Stimulated activated CD8-positive, alpha-beta memory T cell treated with anti-CD3 and anti-CD28 coated beads, Interleukin-12 subunit alpha, Interleukin-12 subunit beta, amount 100 ng/mL, for 24 hours (primary cell): Measurements from ENCODE around the gene GPRC5C.

Experiments used
- DNase-seq: peaks from one replicate; pipeline ENCODE4 v3.0.0-alpha.2; 2020; ENCODE audit errors: extremely low read depth

GPRC5C gene

GRCh38 chr17:74407384-74407783 is 24.5 kb upstream of the GPRC5C start:
- no peak for DNase-seq

DNA sequence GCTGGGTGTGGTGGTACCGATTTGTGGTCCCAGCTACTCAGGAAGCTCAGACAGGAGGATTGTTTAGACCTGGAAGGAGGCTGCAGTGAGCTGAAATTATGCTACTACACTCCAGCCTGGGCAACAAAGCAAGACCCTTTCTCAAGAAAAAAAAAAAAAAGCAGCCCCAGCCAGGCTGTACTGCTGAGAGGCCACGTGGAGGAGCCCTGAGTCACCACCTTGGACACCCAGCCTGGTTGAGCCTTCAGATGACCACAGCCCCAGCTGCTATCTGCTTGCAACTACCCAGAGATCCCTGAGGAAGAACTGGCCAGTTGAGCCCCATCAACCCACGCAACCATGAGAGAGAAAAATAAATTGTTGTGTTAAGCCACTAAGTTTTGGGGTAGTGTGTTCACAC is 23.6 kb upstream of the GPRC5C start:
- DNase-seq: no peak

DNA sequence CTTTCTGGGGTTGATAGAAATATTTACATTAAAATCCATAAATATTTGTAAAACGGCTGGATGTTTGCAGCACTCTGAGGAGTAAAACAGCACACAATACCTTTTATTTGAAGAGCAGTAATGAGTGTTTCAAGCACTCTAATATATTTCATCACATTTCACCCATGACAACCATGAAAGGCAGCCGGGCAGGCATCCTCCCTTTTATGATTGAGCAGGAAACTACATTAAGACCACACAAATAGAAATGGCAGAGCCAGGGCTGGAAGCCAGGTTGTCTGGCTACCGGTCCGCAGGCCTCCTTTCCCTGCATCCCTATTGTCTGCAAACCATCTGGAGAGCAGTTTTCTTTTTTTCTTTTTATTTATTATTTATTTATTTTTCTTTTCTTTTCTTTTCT is 23.1 kb upstream of the GPRC5C start:
- DNase-seq: no peak

DNA sequence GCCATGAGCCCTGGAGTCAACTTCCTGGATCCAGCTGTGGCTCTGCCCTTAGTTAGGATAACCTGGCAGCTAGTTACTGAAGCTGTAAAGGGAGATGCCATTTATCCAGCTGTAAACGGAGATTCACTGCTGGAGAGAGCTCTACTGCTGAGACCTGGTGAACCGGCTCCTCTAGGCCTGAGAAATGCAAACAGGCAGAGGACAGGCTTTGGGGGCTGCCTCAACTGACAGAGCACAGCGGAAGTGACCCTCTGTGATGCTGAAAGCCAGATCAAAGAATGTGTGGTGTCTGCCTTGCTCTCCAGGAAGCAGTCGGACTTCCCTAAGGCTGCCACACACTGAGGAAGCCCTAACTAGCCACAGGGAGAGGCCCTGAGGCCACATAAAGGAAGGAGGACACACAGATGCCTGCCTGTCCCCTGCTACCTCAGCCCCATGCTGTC is 21.9 kb upstream of the GPRC5C start:
- DNase-seq: no peak

- DNase-seq: no peak
These were observed 19.3 kb upstream of the GPRC5C start for GRCh38 chr17:74412581-74412980.

DNA sequence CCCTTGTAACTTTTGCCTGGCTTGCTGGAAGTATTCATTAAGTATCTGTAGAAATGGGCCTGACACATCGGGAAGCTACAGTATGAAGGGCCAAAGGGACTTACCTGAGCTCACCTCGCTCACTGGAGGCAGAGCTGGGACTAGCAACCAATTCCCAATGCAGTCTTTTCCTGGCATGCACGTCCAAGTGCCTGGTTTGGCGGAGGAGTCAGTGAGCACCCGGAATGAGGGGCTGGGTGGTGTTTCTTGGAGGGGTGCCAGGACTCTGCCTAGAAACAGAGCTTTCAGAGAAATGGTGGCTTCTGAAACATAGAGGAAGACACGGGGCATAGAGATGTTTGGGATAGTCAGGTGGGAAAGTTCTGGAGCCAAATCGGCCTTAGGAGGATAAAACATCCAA is 18.4 kb upstream of the GPRC5C start:
- DNase-seq: no peak

GRCh38 chr17:74414510-74414909 is 17.4 kb upstream of the GPRC5C start:
- DNase-seq: no peak

- DNase-seq: no peak
These were observed 16.1 kb upstream of the GPRC5C start for GRCh38 chr17:74415608-74416396.

GRCh38 chr17:74417178-74418045 is 14.5 kb upstream of the GPRC5C start:
- DNase-seq: no peak

DNA sequence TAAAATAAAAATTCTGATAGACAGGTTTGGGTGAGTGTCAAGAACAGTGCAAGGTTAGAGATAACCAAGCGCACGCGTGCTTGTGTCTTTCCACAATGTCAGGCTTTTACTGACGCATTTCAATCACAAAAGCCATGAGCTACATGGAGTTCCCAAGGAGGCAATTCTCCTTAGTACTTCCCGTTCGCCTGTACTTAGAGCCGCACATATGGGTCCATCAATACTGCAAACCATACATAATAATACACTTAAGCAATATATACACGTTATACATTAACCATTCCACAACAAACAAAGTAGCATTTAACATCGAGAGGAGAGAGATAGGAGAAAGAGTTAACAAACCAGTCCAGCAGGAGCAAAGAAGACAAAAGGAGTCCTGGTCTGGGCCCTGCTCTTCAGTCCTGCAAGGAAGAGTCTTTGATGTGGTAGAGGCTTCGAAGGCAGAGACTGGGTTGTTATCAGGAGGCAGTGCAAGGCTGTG is 11.9 kb upstream of the GPRC5C start:
- no peak for DNase-seq

GRCh38 chr17:74424117-74424516 is 7.8 kb upstream of the GPRC5C start:
- no peak for DNase-seq

- DNase-seq: no peak
These were observed 7.2 kb upstream of the GPRC5C start for GRCh38 chr17:74424657-74425056.

DNA sequence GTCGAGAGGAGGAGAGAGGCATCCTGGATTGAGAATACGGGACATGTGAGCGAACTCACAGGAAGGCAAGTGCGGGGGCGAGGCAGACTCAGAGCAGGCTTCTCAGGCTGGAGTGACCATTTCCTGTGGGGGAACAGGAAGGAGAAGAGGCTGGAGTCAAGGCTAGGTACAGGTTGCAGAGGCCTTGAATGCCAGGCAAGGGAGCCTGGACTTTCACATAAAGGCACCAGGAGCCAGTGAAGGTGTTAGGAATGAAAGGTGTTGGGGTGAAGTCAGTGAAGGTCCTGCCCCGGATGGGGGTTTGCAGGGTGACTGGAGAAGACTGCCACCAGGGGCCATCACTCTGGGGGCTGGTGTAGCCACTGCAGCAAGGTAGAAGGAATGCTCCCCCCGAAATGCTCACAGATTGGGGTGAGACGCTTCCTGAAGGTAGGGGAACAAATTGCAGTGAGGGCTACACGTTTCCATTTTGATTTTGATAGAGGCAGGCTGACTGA is 5.3 kb upstream of the GPRC5C start:
- DNase-seq: no peak

GRCh38 chr17:74427048-74427762 is 4.7 kb upstream of the GPRC5C start:
- DNase-seq: no peak

GRCh38 chr17:74427763-74428153 is 4.1 kb upstream of the GPRC5C start:
- DNase-seq: no peak

DNA sequence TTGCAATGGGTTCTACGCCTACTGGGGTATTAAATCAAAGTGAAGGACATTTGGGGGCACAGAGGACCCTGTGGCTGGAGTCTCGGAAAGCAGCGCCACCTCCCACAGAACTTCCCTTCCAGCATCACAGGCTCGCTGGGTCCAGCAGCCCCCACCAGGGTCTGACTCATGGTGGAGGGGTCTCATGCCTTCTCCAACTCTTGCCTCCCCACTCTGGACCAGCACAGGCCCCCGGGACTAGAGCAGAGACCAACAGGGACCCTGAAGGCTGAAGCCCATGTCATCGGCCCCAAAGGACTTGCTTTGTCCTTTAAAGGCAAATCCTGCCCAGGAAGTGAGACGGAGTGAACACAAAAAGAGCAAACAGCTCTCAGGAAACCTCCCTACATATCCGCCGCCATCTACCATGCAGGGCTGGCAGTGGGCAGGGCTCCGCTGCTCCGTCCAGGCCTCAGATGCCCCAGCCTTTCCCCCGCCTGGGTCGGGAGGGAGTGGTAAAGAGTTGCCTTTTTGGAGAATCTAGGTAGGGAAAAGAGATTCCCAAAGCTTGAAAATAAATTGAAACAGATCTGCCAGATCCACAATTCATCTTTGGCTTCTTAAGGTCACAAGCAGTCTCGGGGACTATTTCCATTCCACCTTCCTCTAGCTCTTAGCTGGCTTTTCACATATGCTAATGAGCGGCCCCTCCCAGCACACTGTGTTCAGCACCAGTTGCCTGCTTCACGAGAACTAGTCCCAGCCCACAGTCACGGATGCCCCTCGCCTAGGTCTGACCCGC is 2.1 kb upstream of the GPRC5C start:
- no peak for DNase-seq

- no peak for DNase-seq
These were observed 1.5 kb upstream of the GPRC5C start for GRCh38 chr17:74430385-74430705.

DNA sequence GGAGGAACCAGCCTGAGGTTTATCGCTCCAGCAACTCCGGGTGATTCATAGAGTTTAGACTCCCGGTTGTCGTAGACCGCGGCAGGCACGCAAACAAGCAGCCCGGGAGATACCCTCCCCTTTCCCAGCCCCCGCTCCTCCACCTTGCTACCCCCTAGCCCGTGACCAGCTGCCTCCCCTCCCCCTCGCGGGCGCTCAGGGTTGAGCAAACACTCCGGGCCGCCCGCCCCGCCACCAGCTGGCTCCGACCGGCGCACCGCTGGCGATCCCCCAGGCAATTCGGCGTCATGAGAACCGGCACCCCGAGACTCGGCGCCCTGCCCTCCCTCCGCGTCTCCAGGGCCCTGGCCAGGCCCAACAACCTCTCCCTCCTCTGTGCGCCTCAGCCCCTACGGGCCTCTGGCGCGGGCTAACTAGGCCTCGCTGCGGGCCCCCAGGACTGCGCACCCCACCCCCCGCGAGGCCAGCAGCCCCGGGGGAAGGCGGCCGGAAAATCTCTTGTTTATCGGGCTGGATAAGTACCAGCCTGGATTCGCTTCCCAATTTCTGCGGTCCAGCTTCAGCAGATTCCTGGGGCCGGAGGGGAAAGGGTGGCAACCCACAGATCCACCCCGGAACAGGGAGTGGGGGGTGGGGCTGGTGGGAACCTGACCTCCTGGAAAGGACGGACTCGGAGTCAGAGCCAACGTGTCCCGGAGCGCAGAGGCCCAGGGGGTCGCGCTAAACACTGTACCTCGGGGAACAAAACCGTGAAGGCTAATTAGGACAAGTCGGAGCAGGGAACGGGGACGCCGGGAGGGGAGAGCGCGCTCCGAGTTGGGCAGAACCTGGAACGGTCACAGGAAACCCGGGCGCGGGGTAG is 951 bp upstream of the GPRC5C start:
- no peak for DNase-seq

- DNase-seq: no peak
These were observed 469 bp downstream of the GPRC5C start for GRCh38 chr17:74432424-74432690.

GRCh38 chr17:74432766-74433391 is 991 bp downstream of the GPRC5C start:
- no peak for DNase-seq
